Measurements from ENCODE around the gene ABRACL. TPM values are rescaled to one million over a fixed set of nuclear protein-coding genes. Genes with fewer than 3 reads are reported as not detected.
A peak's percentile ranks its signal among the peaks of the same experiment; 100 is the strongest.

ABRACL gene
- total RNA-seq, 2 experiments from 2014 or later = 69.7 to 73.5 TPM

GRCh38 chr6:139006477-139006876 is 22.1 kb upstream of the ABRACL start:
- Histone ChIP-seq H3K79me2 (ENCODE audit: insufficient read depth, low read depth, low read length) (no peaks in the 10 kb centered on the region), H4K20me1 (ENCODE audit: insufficient read depth, low read length) (no peaks in the 10 kb centered on the region), H3K9me2 (ENCODE audit: insufficient read depth, low read length) (no peaks in the 10 kb centered on the region), H2AFZ (ENCODE audit: low read length) (no peak overlapping the region), H3K4me2 (ENCODE audit: low read length) (no peak overlapping the region), H3K4me3 (ENCODE audit: low read depth, low read length, poor library complexity, severe bottlenecking) (no peak overlapping the region), H3K27ac (ENCODE audit: low read depth, low read length, poor library complexity, severe bottlenecking) (no peak overlapping the region), H3K9me3 (ENCODE audit: low read length) (no peaks in the 10 kb centered on the region), H3K36me3 (ENCODE audit: insufficient read depth, low read length) (no peaks in the 10 kb centered on the region), H3K4me1 (ENCODE audit: insufficient read depth, low read length, poor library complexity, severe bottlenecking) (peaks cover 7% of the 10 kb centered on the region)
- DNase-seq (ENCODE audit: low spot score) = no peak
- no TSS peak for BruUV-seq (replicated peaks)
- CTCF ChIA-PET (ENCODE audit: unreplicated experiment) = no interaction called here
- POLR2A ChIA-PET = interaction anchor here (0.5 kb wide), 1 partner anchor 135 kb away, joined by 3 read pairs; no protein-coding TSS in a partner anchor
- intact Hi-C loops (cut with micrococcal nuclease; ENCODE audit: unreplicated experiment) = no loop called here
- TF ChIP-seq CTCF (conservative IDR thresholded peaks at IDR 0.05; ENCODE audit: low read length) (no peak), EZH2phosphoT487 (IDR thresholded peaks at IDR 0.05; ENCODE audit: borderline replicate concordance, low read depth, low read length) (no peak)

GRCh38 chr6:139007428-139007827 is 21.1 kb upstream of the ABRACL start:
- Histone ChIP-seq H3K27ac (ENCODE audit: low read depth, low read length, poor library complexity, severe bottlenecking) (no peak overlapping the region), H3K4me2 (ENCODE audit: low read length) (no peak overlapping the region), H3K9me2 (ENCODE audit: insufficient read depth, low read length) (no peaks in the 10 kb centered on the region), H3K4me3 (ENCODE audit: low read depth, low read length, poor library complexity, severe bottlenecking) (no peak overlapping the region), H3K9me3 (ENCODE audit: low read length) (no peaks in the 10 kb centered on the region), H4K20me1 (ENCODE audit: insufficient read depth, low read length) (no peaks in the 10 kb centered on the region), H3K4me1 (ENCODE audit: insufficient read depth, low read length, poor library complexity, severe bottlenecking) (peaks cover 7% of the 10 kb centered on the region), H3K36me3 (ENCODE audit: insufficient read depth, low read length) (no peaks in the 10 kb centered on the region), H3K79me2 (ENCODE audit: insufficient read depth, low read depth, low read length) (no peaks in the 10 kb centered on the region), H2AFZ (ENCODE audit: low read length) (peak overlapping the region; percentile 39; the same call in 1 of the 2 replicates)
- intact Hi-C loops (cut with micrococcal nuclease; ENCODE audit: unreplicated experiment) = no loop called here
- ChIA-PET POLR2A (interaction anchor here (0.6 kb wide), 1 partner anchor 18 kb away, joined by 7 read pairs; no protein-coding TSS in a partner anchor), CTCF (ENCODE audit: unreplicated experiment) (no interaction called here)
- TF ChIP-seq EZH2phosphoT487 (IDR thresholded peaks at IDR 0.05; ENCODE audit: borderline replicate concordance, low read depth, low read length) (no peak), CTCF (conservative IDR thresholded peaks at IDR 0.05; ENCODE audit: low read length) (no peak)
- no TSS peak for BruUV-seq (replicated peaks)
- DNase-seq (ENCODE audit: low spot score) = peak; percentile 59

- H3K79me2 ChIP-seq (ENCODE audit: insufficient read depth, low read depth, low read length) = no peaks in the 10 kb centered on the region
- TF ChIP-seq CTCF (conservative IDR thresholded peaks at IDR 0.05; ENCODE audit: low read length) (no peak), EZH2phosphoT487 (IDR thresholded peaks at IDR 0.05; ENCODE audit: borderline replicate concordance, low read depth, low read length) (no peak)
- CTCF ChIA-PET (ENCODE audit: unreplicated experiment) = interaction anchor here (0.8 kb wide), 1 partner anchor 211 kb away, joined by 3 read pairs; no protein-coding TSS in a partner anchor
These were observed 20.4 kb upstream of the ABRACL start for GRCh38 chr6:139008117-139008516.

More at GRCh38 chr6:139008117-139008516, 20.4 kb upstream of the ABRACL start:
- Histone ChIP-seq H3K4me3 (ENCODE audit: low read depth, low read length, poor library complexity, severe bottlenecking) (no peak overlapping the region), H3K4me1 (ENCODE audit: insufficient read depth, low read length, poor library complexity, severe bottlenecking) (peaks cover 7% of the 10 kb centered on the region), H3K4me2 (ENCODE audit: low read length) (no peak overlapping the region), H4K20me1 (ENCODE audit: insufficient read depth, low read length) (no peaks in the 10 kb centered on the region), H3K9me3 (ENCODE audit: low read length) (no peaks in the 10 kb centered on the region), H2AFZ (ENCODE audit: low read length) (no peak overlapping the region), H3K27ac (ENCODE audit: low read depth, low read length, poor library complexity, severe bottlenecking) (no peak overlapping the region), H3K9me2 (ENCODE audit: insufficient read depth, low read length) (no peaks in the 10 kb centered on the region), H3K36me3 (ENCODE audit: insufficient read depth, low read length) (no peaks in the 10 kb centered on the region)
- BruUV-seq (replicated peaks) = no TSS peak
- DNase-seq (ENCODE audit: low spot score) = no peak
- POLR2A ChIA-PET = interaction anchor here (0.9 to 1.2 kb wide), 2 partner anchors 8 to 11 kb away, joined by 3 read pairs; no protein-coding TSS in a partner anchor
- intact Hi-C loops (cut with micrococcal nuclease; ENCODE audit: unreplicated experiment) = no loop called here

All from OCI-LY7 (cell line).